OCI-LY1 (cell line): ENCODE data around the gene TSHZ3.

ENCODE experiments used
- H2AFZ ChIP-seq: fragments of 200-600 bp; sonication (generic), shearing (Covaris generic); 2 replicates; pipeline ENCODE4 v1.6.0; 2014; ENCODE audit warnings: antibody characterized with exemption, mild to moderate bottlenecking, low read length
- H3F3A ChIP-seq: fragments of 200-600 bp; sonication (generic), shearing (Covaris generic); 2 replicates; pipeline ENCODE4 v1.6.0; 2014; ENCODE audit warnings: mild to moderate bottlenecking, antibody characterized with exemption, low read length, moderate library complexity; ENCODE audit not compliant: insufficient read depth
- H3K27ac ChIP-seq: fragments of 200-600 bp; sonication (generic); 2 replicates; pipeline ENCODE4 v1.5.1; 2014; ENCODE audit warnings: low read length, mixed run types, mild to moderate bottlenecking, low read depth; ENCODE audit not compliant: poor library complexity, severe bottlenecking
- H3K27me3 ChIP-seq: fragments of 200-600 bp; sonication (generic); 2 replicates; pipeline ENCODE4 v1.6.0; 2014; ENCODE audit warnings: antibody characterized with exemption, mild to moderate bottlenecking, low read length, moderate library complexity; ENCODE audit not compliant: insufficient read depth
- H3K36me3 ChIP-seq: fragments of 200-600 bp; sonication (generic); 2 replicates; pipeline ENCODE4 v1.6.1; 2014; ENCODE audit warnings: mild to moderate bottlenecking, antibody characterized with exemption, low read length, moderate library complexity, mixed read lengths; ENCODE audit not compliant: insufficient read depth
- H3K4me1 ChIP-seq: fragments of 200-600 bp; sonication (generic); 2 replicates; pipeline ENCODE4 v1.5.1; 2014; ENCODE audit warnings: mild to moderate bottlenecking, low read length, moderate library complexity; ENCODE audit not compliant: insufficient read depth, severe bottlenecking
- H3K4me2 ChIP-seq: fragments of 200-600 bp; sonication (generic), shearing (Covaris generic); 2 replicates; pipeline ENCODE4 v1.6.1; 2014; ENCODE audit warnings: low read length
- H3K4me3 ChIP-seq: fragments of 200-600 bp; sonication (generic); 2 replicates; pipeline ENCODE4 v1.5.1; 2014; ENCODE audit warnings: low read length, low read depth, mild to moderate bottlenecking, mixed read lengths; ENCODE audit not compliant: poor library complexity, severe bottlenecking
- H3K79me2 ChIP-seq: fragments of 200-600 bp; shearing (Covaris generic); 2 replicates; pipeline ENCODE4 v1.6.1; 2016; ENCODE audit warnings: mixed run types, low read length, mixed read lengths; ENCODE audit not compliant: insufficient read depth
- H3K9ac ChIP-seq: fragments of 200-600 bp; sonication (generic), shearing (Covaris generic); 2 replicates; pipeline ENCODE4 v1.6.1; 2014; ENCODE audit warnings: mild to moderate bottlenecking, low read length, mixed read lengths
- H3K9me2 ChIP-seq: fragments of 200-600 bp; sonication (generic), shearing (Covaris generic); 2 replicates; pipeline ENCODE4 v1.6.1; 2014; ENCODE audit warnings: low read depth, mild to moderate bottlenecking, low read length, mixed read lengths
- H3K9me3 ChIP-seq: fragments of 200-600 bp; shearing (Covaris generic); 2 replicates; pipeline ENCODE4 v1.6.1; 2014; ENCODE audit warnings: low read length, mixed read lengths
- H4K20me1 ChIP-seq: fragments of 200-600 bp; sonication (generic), shearing (Covaris generic); 2 replicates; pipeline ENCODE4 v1.6.0; 2016; ENCODE audit warnings: mild to moderate bottlenecking, low read length; ENCODE audit not compliant: insufficient read depth
- EZH2 ChIP-seq: fragments of 200-600 bp; sonication (generic), shearing (Covaris generic); IDR thresholded peaks from 2 replicates; pipeline ENCODE4 v1.8.0; 2017; ENCODE audit warnings: borderline replicate concordance, mixed run types, mild to moderate bottlenecking, antibody characterized with exemption, low read length, moderate library complexity, mixed read lengths
- TF ChIP-seq, protein P1 (sequence below): fragments of 200-600 bp; sonication (generic), shearing (Covaris generic); IDR thresholded peaks from 2 replicates; pipeline ENCODE4 v1.5.1; 2017; ENCODE audit warnings: mild to moderate bottlenecking, antibody characterized with exemption, low read length, moderate library complexity, mixed read lengths

The TSHZ3 gene

GRCh38 chr19:31261019-31261602, 88.1 kb downstream of the TSHZ3 start:
- H3K9ac ChIP-seq: no peak overlapping the region
- H3F3A ChIP-seq: no peaks in the 10 kb centered on the region
- H2AFZ ChIP-seq: no peak overlapping the region
- no peak overlapping the region for H3K4me3 ChIP-seq
- no peaks in the 10 kb centered on the region for H3K36me3 ChIP-seq
- H3K27me3 ChIP-seq: no peaks in the 10 kb centered on the region
- H3K9me3 ChIP-seq: no peaks in the 10 kb centered on the region
- H3K27ac ChIP-seq: no peak overlapping the region
- no peaks in the 10 kb centered on the region for H4K20me1 ChIP-seq
- H3K4me1 ChIP-seq: no peaks in the 10 kb centered on the region
- no peak overlapping the region for H3K4me2 ChIP-seq
- TF ChIP-seq, protein P1, sequence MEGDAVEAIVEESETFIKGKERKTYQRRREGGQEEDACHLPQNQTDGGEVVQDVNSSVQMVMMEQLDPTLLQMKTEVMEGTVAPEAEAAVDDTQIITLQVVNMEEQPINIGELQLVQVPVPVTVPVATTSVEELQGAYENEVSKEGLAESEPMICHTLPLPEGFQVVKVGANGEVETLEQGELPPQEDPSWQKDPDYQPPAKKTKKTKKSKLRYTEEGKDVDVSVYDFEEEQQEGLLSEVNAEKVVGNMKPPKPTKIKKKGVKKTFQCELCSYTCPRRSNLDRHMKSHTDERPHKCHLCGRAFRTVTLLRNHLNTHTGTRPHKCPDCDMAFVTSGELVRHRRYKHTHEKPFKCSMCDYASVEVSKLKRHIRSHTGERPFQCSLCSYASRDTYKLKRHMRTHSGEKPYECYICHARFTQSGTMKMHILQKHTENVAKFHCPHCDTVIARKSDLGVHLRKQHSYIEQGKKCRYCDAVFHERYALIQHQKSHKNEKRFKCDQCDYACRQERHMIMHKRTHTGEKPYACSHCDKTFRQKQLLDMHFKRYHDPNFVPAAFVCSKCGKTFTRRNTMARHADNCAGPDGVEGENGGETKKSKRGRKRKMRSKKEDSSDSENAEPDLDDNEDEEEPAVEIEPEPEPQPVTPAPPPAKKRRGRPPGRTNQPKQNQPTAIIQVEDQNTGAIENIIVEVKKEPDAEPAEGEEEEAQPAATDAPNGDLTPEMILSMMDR: no peak
- TF ChIP-seq EZH2: no peak
- H3K9me2 ChIP-seq: no peaks in the 10 kb centered on the region
- no peaks in the 10 kb centered on the region for H3K79me2 ChIP-seq

- no peaks in the 10 kb centered on the region for H3F3A ChIP-seq
- H3K9ac ChIP-seq: no peak overlapping the region
- H2AFZ ChIP-seq: no peak overlapping the region
- no peaks in the 10 kb centered on the region for H3K9me2 ChIP-seq
- H3K27ac ChIP-seq: no peak overlapping the region
- no peaks in the 10 kb centered on the region for H3K9me3 ChIP-seq
- H3K36me3 ChIP-seq: no peaks in the 10 kb centered on the region
- no peaks in the 10 kb centered on the region for H3K4me1 ChIP-seq
- H4K20me1 ChIP-seq: no peaks in the 10 kb centered on the region
- no peak overlapping the region for H3K4me3 ChIP-seq
- TF ChIP-seq, protein P1: no peak
- TF ChIP-seq EZH2: no peak
- no peaks in the 10 kb centered on the region for H3K27me3 ChIP-seq
- H3K4me2 ChIP-seq: no peak overlapping the region
- H3K79me2 ChIP-seq: no peaks in the 10 kb centered on the region
Measured at GRCh38 chr19:31260171-31260933, 88.9 kb downstream of the TSHZ3 start.

GRCh38 chr19:31258211-31259052, 90.8 kb downstream of the TSHZ3 start:
- TF ChIP-seq, protein P1: no peak
- TF ChIP-seq EZH2: no peak
- Histone ChIP-seq H3F3A (no peaks in the 10 kb centered on the region), H3K4me3 (no peak overlapping the region), H2AFZ (no peak overlapping the region), H3K79me2 (no peaks in the 10 kb centered on the region), H3K9me2 (no peaks in the 10 kb centered on the region), H3K4me2 (no peak overlapping the region), H4K20me1 (no peaks in the 10 kb centered on the region), H3K9ac (no peak overlapping the region), H3K27me3 (no peaks in the 10 kb centered on the region), H3K9me3 (no peaks in the 10 kb centered on the region), H3K4me1 (no peaks in the 10 kb centered on the region), H3K36me3 (no peaks in the 10 kb centered on the region), H3K27ac (no peak overlapping the region)
